ENCODE data around the gene PBRM1. TPM values are rescaled to one million over a fixed set of nuclear protein-coding genes. Genes with fewer than 3 reads are reported as not detected.
"Not testable (repeated sequence)": the region's sequence is repeated elsewhere in the genome, so short reads cannot be mapped to it uniquely, and the experiment has no call there.

Gene PBRM1
- total RNA-seq: 10 to 100 TPM; 88.9 to 97.7 TPM

- Mint-ChIP-seq H3K4me1 (peaks cover 63% of the 10 kb centered on the region), H3K27me3 (no peaks in the 10 kb centered on the region), H3K27ac (peak within 1 kb of the TSS; percentile 98), H3K36me3 (ENCODE audit: low read depth) (peaks cover 63% of the 10 kb centered on the region), H3K9me3 (no peaks in the 10 kb centered on the region), H3K4me3 (peak within 1 kb of the TSS; percentile 99)
- DNase-seq: peak; percentile 94
- POLR2A ChIA-PET: no interaction called here
- CTCF ChIA-PET: interaction anchor here (1.2 kb wide), 1 partner anchor 16 kb away, joined by 3 read pairs; no protein-coding TSS in a partner anchor
Observed at GRCh38 chr3:52685709-52686691, at the start of gene PBRM1, which contains the start of gene GNL3. Gene PBRM1 (minus strand): TSS chr3:52685913. Gene GNL3 (plus strand): TSS chr3:52686032. CDS start chr3:52686093, 61 bp downstream.

- ChIA-PET CTCF (interaction anchor here (1.0 kb wide), 1 partner anchor 60 kb away, joined by 3 read pairs; no protein-coding TSS in a partner anchor), POLR2A (no interaction called here)
- Mint-ChIP-seq H3K9me3 (peaks cover 34% of the 10 kb centered on the region), H3K27me3 (no peaks in the 10 kb centered on the region), H3K36me3 (ENCODE audit: low read depth) (peaks cover 64% of the 10 kb centered on the region), H3K27ac (no peak overlapping the region), H3K4me3 (no peak overlapping the region), H3K4me1 (peaks cover 13% of the 10 kb centered on the region)
- DNase-seq: no peak
Observed at GRCh38 chr3:52733256-52733891, 47.7 kb upstream of the PBRM1 start.

GRCh38 chr3:52731590-52731989 is 45.9 kb upstream of the PBRM1 start:
- Mint-ChIP-seq H3K36me3 (ENCODE audit: low read depth) (peaks cover 73% of the 10 kb centered on the region), H3K27ac (no peak overlapping the region), H3K27me3 (no peaks in the 10 kb centered on the region), H3K4me3 (no peak overlapping the region), H3K9me3 (peaks cover 38% of the 10 kb centered on the region), H3K4me1 (peaks cover 13% of the 10 kb centered on the region)
- POLR2A ChIA-PET: no interaction called here
- CTCF ChIA-PET: no interaction called here
- DNase-seq: no peak

GRCh38 chr3:52730681-52731080 is 45.0 kb upstream of the PBRM1 start:
- peak; percentile 26 for DNase-seq
- no peak overlapping the region for H3K4me3 Mint-ChIP-seq
- H3K36me3 Mint-ChIP-seq (ENCODE audit: low read depth): peaks cover 72% of the 10 kb centered on the region
- ChIA-PET POLR2A (no interaction called here), CTCF (no interaction called here)
- peaks cover 13% of the 10 kb centered on the region for H3K4me1 Mint-ChIP-seq
- peak overlapping the region; percentile 38 for H3K27ac Mint-ChIP-seq
- no peaks in the 10 kb centered on the region for H3K27me3 Mint-ChIP-seq
- H3K9me3 Mint-ChIP-seq: peaks cover 38% of the 10 kb centered on the region

GRCh38 chr3:52728753-52729152 is 43.0 kb upstream of the PBRM1 start:
- POLR2A ChIA-PET, H3K27ac Mint-ChIP-seq, H3K4me3 Mint-ChIP-seq, DNase-seq, H3K27me3 Mint-ChIP-seq, CTCF ChIA-PET: not testable (repeated sequence)
- Mint-ChIP-seq H3K36me3 (ENCODE audit: low read depth) (peaks cover 57% of the 10 kb centered on the region), H3K4me1 (peaks cover 15% of the 10 kb centered on the region), H3K9me3 (peaks cover 33% of the 10 kb centered on the region)

- Mint-ChIP-seq H3K4me1 (peaks cover 34% of the 10 kb centered on the region), H3K27me3 (no peaks in the 10 kb centered on the region), H3K27ac (no peak overlapping the region), H3K9me3 (peaks cover 16% of the 10 kb centered on the region), H3K4me3 (no peak overlapping the region), H3K36me3 (ENCODE audit: low read depth) (peaks cover 32% of the 10 kb centered on the region)
- DNase-seq: no peak
- ChIA-PET POLR2A (no interaction called here), CTCF (interaction anchor here (1.1 kb wide), 2 partner anchors 9 to 14 kb away, joined by 3 to 5 read pairs; no protein-coding TSS in a partner anchor)
Observed at GRCh38 chr3:52724511-52724910, 38.8 kb upstream of the PBRM1 start.

- CTCF ChIA-PET: interaction anchor here (0.6 kb wide), 2 partner anchors 18 to 816 kb away, joined by 3 read pairs; no protein-coding TSS in a partner anchor
- POLR2A ChIA-PET: no interaction called here
- Mint-ChIP-seq H3K36me3 (ENCODE audit: low read depth) (peaks cover 32% of the 10 kb centered on the region), H3K27ac (no peak overlapping the region), H3K9me3 (peaks cover 15% of the 10 kb centered on the region), H3K4me1 (peaks cover 34% of the 10 kb centered on the region), H3K4me3 (no peak overlapping the region), H3K27me3 (no peaks in the 10 kb centered on the region)
- DNase-seq: no peak
Observed at GRCh38 chr3:52723935-52724334, 38.2 kb upstream of the PBRM1 start.

GRCh38 chr3:52722491-52722890 is 36.8 kb upstream of the PBRM1 start:
- H3K4me1 Mint-ChIP-seq: peaks cover 34% of the 10 kb centered on the region
- peaks cover 9% of the 10 kb centered on the region for H3K9me3 Mint-ChIP-seq
- no peak for DNase-seq
- no peaks in the 10 kb centered on the region for H3K27me3 Mint-ChIP-seq
- POLR2A ChIA-PET: no interaction called here
- no peak overlapping the region for H3K4me3 Mint-ChIP-seq
- peak overlapping the region; percentile 41 for H3K27ac Mint-ChIP-seq
- peaks cover 26% of the 10 kb centered on the region for H3K36me3 Mint-ChIP-seq (ENCODE audit: low read depth)
- CTCF ChIA-PET: no interaction called here

- POLR2A ChIA-PET: interaction anchor here (0.7 kb wide), 1 partner anchor 49 kb away, joined by 4 read pairs; no protein-coding TSS in a partner anchor
- peaks cover 22% of the 10 kb centered on the region for H3K36me3 Mint-ChIP-seq (ENCODE audit: low read depth)
- peaks cover 7% of the 10 kb centered on the region for H3K9me3 Mint-ChIP-seq
- DNase-seq: no peak
- CTCF ChIA-PET: interaction anchor here (1.1 to 1.9 kb wide), 2 partner anchors 16 to 18 kb away, joined by 3 to 6 read pairs; partner anchors contain the start of genes GLT8D1 and SPCS1
- peaks cover 34% of the 10 kb centered on the region for H3K4me1 Mint-ChIP-seq
- H3K27me3 Mint-ChIP-seq: no peaks in the 10 kb centered on the region
- peak overlapping the region; percentile 82 for H3K27ac Mint-ChIP-seq
- no peak overlapping the region for H3K4me3 Mint-ChIP-seq
Observed at GRCh38 chr3:52721730-52722008, 36.0 kb upstream of the PBRM1 start.

GRCh38 chr3:52721002-52721729 is 35.5 kb upstream of the PBRM1 start:
- CTCF ChIA-PET: interaction anchor here (1.1 to 1.9 kb wide), 3 partner anchors 15 to 211 kb away, joined by 3 to 6 read pairs (median 3); partner anchors contain the start of genes GLT8D1 and SPCS1
- peak; percentile 56 for DNase-seq
- H3K36me3 Mint-ChIP-seq (ENCODE audit: low read depth): peaks cover 24% of the 10 kb centered on the region
- H3K27ac Mint-ChIP-seq: peak overlapping the region; percentile 82
- H3K27me3 Mint-ChIP-seq: no peaks in the 10 kb centered on the region
- POLR2A ChIA-PET: interaction anchor here (0.6 to 0.7 kb wide), 2 partner anchors 9 to 49 kb away, joined by 4 read pairs; no protein-coding TSS in a partner anchor
- H3K9me3 Mint-ChIP-seq: peaks cover 7% of the 10 kb centered on the region
- H3K4me3 Mint-ChIP-seq: peak overlapping the region; percentile 4
- peaks cover 34% of the 10 kb centered on the region for H3K4me1 Mint-ChIP-seq

GRCh38 chr3:52719618-52720017 is 33.9 kb upstream of the PBRM1 start:
- Mint-ChIP-seq H3K27me3 (no peaks in the 10 kb centered on the region), H3K4me1 (peaks cover 34% of the 10 kb centered on the region), H3K27ac (peak overlapping the region; percentile 73), H3K36me3 (ENCODE audit: low read depth) (peaks cover 22% of the 10 kb centered on the region), H3K9me3 (peaks cover 7% of the 10 kb centered on the region), H3K4me3 (no peak overlapping the region)
- ChIA-PET POLR2A (no interaction called here), CTCF (interaction anchor here (0.5 kb wide), 1 partner anchor 51 kb away, joined by 3 read pairs; the partner anchor contains the start of gene NEK4)
- no peak for DNase-seq

- H3K36me3 Mint-ChIP-seq (ENCODE audit: low read depth): peaks cover 27% of the 10 kb centered on the region
- CTCF ChIA-PET: interaction anchor here (0.6 to 1.6 kb wide), 3 partner anchors 9 to 333 kb away, joined by 4 to 7 read pairs (median 5); no protein-coding TSS in a partner anchor
Observed at GRCh38 chr3:52715714-52716305, 30.1 kb upstream of the PBRM1 start.

More at GRCh38 chr3:52715714-52716305, 30.1 kb upstream of the PBRM1 start:
- H3K27ac Mint-ChIP-seq: no peak overlapping the region
- POLR2A ChIA-PET: interaction anchor here (0.5 kb wide), 1 partner anchor 111 kb away, joined by 3 read pairs; no protein-coding TSS in a partner anchor
- peaks cover 7% of the 10 kb centered on the region for H3K9me3 Mint-ChIP-seq
- no peak overlapping the region for H3K4me3 Mint-ChIP-seq
- no peak for DNase-seq
- H3K4me1 Mint-ChIP-seq: peaks cover 12% of the 10 kb centered on the region
- no peaks in the 10 kb centered on the region for H3K27me3 Mint-ChIP-seq
